IMR-90 (cell line): Measurements from ENCODE around the gene TIAM1.

Experiments used
- CHD1 ChIP-seq: IDR thresholded peaks from 2 replicates; pipeline ENCODE4 v1.6.1; 2012; ENCODE audit warnings: low read depth, low read length, improper control_type of control experiment
- FOS ChIP-seq: fragments of 150-350 bp; IDR thresholded peaks from 2 replicates; pipeline ENCODE4 v1.6.1; 2016; ENCODE audit warnings: low read depth, low read length
- MAFK ChIP-seq: IDR thresholded peaks from 2 replicates; pipeline ENCODE4 v1.6.1; 2012; ENCODE audit warnings: low read depth, low read length, improper control_type of control experiment
- MAZ ChIP-seq: IDR thresholded peaks from 2 replicates; pipeline ENCODE4 v1.6.1; 2012; ENCODE audit warnings: low read depth, mild to moderate bottlenecking, low read length, improper control_type of control experiment, moderate library complexity, borderline replicate concordance
- MXI1 ChIP-seq: IDR thresholded peaks from 2 replicates; pipeline ENCODE4 v1.6.1; 2012; ENCODE audit warnings: low read depth, mild to moderate bottlenecking, low read length, moderate library complexity, borderline replicate concordance
- POLR2A ChIP-seq: IDR thresholded peaks from 2 replicates; pipeline ENCODE4 v1.6.1; 2012; ENCODE audit warnings: mild to moderate bottlenecking, low read depth, low read length
- RFX5 ChIP-seq: IDR thresholded peaks from 2 replicates; pipeline ENCODE4 v1.8.0; 2012; ENCODE audit warnings: low read depth, mild to moderate bottlenecking, low read length, moderate library complexity
- SMC3 ChIP-seq: fragments of 150-350 bp; IDR thresholded peaks from 2 replicates; pipeline ENCODE4 v1.6.1; 2016; ENCODE audit warnings: low read depth, mild to moderate bottlenecking, antibody characterized with exemption, low read length, moderate library complexity
- TF ChIP-seq, protein P1 (sequence below): conservative IDR thresholded peaks from 2 replicates; pipeline ENCODE4 v1.5.1; 2012; ENCODE audit warnings: mild to moderate bottlenecking, low read depth, low read length, improper control_type of control experiment
- TF ChIP-seq, protein P2 (sequence below): fragments of 150-350 bp; IDR thresholded peaks from 2 replicates; pipeline ENCODE4 v1.6.1; 2017; ENCODE audit warnings: mild to moderate bottlenecking, antibody characterized with exemption, low read length, low read depth

DNA sequence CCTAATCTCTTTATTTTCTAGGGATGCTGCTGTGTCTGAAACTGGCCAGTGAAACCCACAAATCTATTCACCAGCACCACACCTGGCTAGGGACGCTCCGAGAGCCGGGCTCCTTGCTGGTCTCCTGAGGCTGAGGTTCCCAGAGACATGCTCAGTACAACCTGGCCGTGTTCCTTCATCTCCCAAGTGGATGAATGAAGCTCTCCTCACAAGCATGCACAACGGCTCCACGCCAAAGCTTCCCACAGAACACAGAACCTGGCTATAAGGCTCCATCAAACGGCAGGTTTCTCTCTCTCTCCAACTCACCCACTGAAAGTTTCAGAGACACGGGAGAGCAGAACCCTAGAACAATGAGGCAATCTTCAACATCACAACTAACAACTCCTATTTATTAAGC, 82.3 kb downstream of the TIAM1 start:
- TF ChIP-seq, protein P1, sequence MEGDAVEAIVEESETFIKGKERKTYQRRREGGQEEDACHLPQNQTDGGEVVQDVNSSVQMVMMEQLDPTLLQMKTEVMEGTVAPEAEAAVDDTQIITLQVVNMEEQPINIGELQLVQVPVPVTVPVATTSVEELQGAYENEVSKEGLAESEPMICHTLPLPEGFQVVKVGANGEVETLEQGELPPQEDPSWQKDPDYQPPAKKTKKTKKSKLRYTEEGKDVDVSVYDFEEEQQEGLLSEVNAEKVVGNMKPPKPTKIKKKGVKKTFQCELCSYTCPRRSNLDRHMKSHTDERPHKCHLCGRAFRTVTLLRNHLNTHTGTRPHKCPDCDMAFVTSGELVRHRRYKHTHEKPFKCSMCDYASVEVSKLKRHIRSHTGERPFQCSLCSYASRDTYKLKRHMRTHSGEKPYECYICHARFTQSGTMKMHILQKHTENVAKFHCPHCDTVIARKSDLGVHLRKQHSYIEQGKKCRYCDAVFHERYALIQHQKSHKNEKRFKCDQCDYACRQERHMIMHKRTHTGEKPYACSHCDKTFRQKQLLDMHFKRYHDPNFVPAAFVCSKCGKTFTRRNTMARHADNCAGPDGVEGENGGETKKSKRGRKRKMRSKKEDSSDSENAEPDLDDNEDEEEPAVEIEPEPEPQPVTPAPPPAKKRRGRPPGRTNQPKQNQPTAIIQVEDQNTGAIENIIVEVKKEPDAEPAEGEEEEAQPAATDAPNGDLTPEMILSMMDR: no peak
- TF ChIP-seq MAZ (no peak), RFX5 (no peak), MAFK (no peak), SMC3 (no peak), FOS (no peak), POLR2A (no peak), MXI1 (no peak), CHD1 (no peak)
- TF ChIP-seq, protein P2, sequence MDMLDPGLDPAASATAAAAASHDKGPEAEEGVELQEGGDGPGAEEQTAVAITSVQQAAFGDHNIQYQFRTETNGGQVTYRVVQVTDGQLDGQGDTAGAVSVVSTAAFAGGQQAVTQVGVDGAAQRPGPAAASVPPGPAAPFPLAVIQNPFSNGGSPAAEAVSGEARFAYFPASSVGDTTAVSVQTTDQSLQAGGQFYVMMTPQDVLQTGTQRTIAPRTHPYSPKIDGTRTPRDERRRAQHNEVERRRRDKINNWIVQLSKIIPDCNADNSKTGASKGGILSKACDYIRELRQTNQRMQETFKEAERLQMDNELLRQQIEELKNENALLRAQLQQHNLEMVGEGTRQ: no peak
